ENCODE data around the gene EXOSC9.
A peak's percentile ranks its signal among the peaks of the same experiment; 100 is the strongest.

EXOSC9 gene

DNA sequence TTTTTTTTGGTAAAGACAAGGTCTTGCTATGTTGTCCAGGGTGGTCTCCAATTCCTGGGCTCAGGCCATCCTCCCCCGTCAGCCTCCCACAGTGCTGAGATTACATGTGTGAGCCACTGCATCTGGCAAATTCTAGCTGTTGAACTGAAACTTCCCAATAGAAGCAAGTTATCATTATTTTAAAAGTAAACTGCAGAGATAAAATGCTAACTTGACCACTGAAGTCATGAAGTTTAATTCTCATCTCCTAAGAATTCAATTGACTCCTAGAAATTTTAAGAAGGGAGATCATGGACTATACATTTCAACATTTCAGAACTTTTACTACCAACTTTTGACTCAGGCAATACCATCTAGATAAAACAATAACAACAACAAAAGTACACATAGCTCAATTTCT lies 11.7 kb upstream of the EXOSC9 start:
- no peak for DNase-seq (ENCODE audit: low spot score)

DNA sequence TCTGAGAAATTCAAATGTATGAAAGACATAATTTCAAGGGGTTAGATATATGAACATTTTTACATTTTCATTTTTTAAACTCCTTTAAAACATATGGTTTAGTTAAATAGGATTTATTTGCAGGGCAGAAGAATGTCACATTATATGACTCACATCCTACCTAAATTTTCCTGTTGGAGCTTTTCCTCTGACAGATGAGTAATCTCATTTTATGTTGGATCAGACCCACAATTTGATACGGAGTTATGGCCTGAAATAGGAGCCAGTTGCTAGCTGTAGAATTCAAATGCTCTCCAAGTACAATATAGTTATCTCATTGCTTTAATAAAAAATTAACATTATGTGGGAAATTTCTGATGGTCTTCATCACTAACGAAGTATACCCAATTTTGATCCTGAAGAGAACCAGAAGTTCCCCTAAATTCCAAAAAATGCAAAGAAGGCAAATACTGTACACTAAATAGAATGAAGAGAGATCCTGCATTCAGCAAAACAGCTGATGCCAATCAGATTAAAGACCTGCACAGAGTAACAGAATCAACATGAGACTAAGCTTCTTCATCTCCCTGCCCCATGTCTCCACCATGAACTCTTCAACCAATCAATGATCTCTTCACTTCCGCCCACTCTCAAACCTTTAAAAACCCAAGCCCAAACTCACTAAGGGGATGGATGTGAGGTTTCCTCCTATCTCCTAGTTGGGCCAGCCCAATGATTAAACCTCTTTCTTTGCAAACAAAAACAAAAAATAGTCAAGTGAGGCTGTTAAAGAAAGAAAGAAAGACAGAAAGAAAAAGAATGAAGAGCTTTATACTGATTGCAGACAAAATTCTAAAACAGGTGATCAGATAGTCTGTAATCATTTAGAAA lies 10.9 kb upstream of the EXOSC9 start:
- peak; percentile 44 for DNase-seq (ENCODE audit: low spot score)

GRCh38 chr4:121790976-121791375 lies 10.1 kb upstream of the EXOSC9 start:
- no peak for DNase-seq (ENCODE audit: low spot score)

GRCh38 chr4:121791481-121791880 lies 9.6 kb upstream of the EXOSC9 start:
- DNase-seq (ENCODE audit: low spot score), result peak; percentile 66

GRCh38 chr4:121792966-121793365 lies 8.2 kb upstream of the EXOSC9 start:
- DNase-seq (ENCODE audit: low spot score), result no peak

DNA sequence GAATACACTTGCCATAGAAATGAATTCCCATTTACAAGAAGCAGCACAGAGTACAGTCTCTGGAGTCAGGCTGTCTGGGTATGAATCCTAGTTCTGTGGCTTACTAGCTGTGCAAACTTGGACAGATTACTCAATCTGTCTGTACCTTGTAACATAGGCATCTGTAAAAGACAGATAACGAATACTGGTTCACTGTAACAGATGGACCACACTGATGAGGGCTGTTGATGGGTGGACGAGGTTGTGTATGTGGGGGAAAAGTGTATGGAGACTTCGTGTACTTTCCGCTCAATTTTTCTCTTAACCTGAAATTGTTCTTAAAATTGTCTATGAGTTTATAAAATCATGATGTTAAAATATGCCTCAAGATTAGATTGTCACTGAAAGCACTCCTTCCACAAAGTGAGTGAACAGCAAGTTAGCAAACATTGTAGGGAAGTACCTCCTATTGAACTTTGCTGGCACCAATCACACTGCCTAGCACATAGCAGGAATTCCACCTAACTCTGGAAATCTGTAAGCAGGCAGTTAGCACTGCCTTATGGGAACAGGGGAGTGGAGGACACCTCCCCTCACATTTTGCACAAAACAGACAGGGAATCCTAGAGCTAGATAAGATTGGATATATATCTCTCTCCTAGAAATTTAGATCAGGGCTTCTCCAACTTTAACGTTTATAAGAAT lies 6.5 kb upstream of the EXOSC9 start:
- DNase-seq (ENCODE audit: low spot score), result no peak

- no peak for DNase-seq (ENCODE audit: low spot score)
Observed at GRCh38 chr4:121796283-121796682, 4.8 kb upstream of the EXOSC9 start.

DNA sequence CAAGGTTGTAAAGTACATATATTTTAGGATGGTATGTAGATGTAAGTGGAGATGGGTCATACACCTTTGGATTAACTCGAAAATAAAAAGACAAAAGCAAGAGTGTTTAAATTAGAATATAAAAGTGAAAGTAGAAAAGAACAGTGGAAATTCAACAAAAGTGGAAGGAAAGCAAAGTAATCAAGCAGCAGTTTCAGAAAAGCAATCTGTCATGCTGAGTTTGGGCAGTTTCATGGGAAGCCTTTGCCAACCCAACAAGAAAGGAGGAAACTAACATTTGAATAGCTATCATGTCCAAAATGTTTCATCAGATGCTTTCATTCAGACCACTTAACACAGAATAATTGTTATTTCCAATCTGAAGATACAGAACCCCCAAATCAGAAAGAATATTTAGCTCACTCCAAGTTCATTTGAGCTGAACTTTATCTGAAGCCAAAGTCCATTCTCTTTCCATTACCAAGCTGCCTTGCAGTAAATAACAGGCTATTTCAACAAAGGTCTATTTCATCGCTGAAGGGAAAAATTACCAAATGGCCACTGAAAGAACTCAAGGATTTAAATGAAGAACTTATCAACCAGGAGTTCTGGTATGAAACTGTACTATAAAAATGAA lies 1.8 kb upstream of the EXOSC9 start:
- DNase-seq (ENCODE audit: low spot score), result no peak

DNA sequence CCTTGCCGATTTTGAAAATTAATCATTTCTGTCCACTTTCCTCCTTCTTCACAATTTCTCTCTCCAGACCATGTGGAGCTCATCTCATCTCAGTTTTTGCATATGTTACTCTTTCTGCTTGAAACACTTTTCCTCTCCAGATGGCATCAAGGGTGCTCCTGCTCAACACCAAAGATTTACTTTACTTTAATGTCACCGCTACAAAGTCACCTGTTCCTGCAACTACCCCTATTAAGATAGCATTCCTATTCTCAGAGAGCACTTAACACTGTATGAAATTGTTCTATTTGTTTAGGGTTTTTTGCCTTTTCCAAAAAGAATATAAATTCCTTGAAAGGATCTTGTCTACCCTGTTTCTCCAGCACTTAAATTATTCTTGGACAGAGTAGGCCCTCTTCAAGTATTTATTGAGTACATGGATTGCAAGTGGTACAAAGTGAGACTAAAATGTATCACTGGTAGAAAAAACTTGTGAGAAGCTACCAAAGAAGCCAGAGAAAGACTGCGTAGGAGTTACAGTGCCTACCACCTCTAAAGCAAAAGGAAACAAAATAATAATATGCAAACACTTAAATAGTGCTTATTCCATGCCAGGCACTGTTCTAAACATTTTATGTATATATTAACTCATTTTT lies 1.1 kb upstream of the EXOSC9 start:
- no peak for DNase-seq (ENCODE audit: low spot score)

DNA sequence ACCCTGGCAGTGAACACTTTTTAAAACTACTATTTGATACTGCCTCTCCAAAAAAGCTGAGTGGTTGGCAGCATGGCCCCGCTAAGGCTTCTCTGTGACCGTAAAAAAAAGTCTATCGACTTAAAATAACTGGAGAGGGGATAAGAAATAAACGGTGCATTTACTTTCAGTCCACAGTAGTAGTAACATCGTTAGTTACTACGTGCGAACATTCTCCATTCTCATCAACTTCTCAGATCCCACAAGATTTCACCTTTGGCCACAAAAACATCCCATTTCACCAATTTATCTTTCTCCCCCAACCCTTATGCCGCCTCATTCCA lies 524 bp upstream of the EXOSC9 start:
- DNase-seq (ENCODE audit: low spot score), result no peak

DNA sequence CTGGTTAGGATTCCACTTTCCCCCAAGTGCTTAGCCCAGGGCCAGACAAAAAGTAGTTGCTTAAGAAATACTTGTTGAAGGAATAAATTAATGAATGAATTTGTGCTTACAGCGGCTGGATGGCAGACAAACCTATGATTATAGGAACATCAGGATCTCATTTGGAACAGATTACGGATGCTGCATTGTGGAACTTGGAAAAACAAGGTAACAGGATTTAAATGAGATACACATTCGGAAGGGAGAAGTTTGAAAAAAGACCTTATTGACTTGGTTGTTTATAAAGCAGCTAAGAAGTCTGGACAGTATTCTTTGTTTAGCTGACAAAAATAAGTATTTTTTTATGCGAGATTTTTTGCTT lies 572 bp downstream of the EXOSC9 start:
- no peak for DNase-seq (ENCODE audit: low spot score)

DNA sequence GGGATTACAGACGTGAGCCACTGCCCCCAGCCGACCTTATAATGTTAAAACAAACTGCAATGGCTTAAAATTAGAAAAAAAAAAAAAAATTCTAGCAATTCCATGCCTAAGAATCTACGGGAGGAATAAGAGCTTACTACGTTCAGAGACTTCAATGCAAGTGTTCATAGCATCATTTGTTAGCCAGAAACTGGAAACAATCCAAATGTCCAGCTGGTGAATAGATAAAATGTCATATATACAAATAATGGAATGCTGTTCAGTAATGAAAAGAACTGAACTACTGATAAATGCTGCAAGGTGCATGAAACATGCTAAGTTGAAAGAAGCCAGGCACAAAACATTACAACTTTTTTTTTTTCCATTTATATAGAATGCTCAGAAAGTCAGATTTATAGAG lies 5.3 kb downstream of the EXOSC9 start:
- DNase-seq (ENCODE audit: low spot score), result no peak

- no peak for DNase-seq (ENCODE audit: low spot score)
Observed at GRCh38 chr4:121811122-121811521, 10.0 kb downstream of the EXOSC9 start.

DNA sequence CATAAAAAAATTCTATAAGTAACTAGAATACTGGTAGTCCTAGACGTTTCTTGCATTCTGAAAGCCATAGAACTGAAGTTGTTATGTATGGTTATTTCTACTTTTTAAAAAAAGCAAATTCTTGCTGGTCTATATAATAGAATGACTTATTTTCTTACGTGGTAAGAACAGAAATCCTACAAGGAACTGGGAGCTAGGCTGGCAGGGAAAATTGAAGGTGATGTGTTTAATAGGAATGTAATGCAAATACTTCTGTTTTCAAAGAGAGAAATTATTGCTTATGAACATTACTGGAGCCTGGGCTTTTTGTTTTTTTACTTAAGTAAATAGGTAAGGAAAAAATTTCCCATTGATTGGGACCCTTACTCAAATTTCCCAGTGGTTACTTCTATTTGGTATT lies 13.6 kb downstream of the EXOSC9 start:
- DNase-seq (ENCODE audit: low spot score), result no peak

GRCh38 chr4:121817006-121817405 lies 15.9 kb downstream of the EXOSC9 start:
- DNase-seq (ENCODE audit: low spot score), result no peak

- DNase-seq (ENCODE audit: low spot score), result no peak
Observed at GRCh38 chr4:121817701-121818100, 16.6 kb downstream of the EXOSC9 start.

DNA sequence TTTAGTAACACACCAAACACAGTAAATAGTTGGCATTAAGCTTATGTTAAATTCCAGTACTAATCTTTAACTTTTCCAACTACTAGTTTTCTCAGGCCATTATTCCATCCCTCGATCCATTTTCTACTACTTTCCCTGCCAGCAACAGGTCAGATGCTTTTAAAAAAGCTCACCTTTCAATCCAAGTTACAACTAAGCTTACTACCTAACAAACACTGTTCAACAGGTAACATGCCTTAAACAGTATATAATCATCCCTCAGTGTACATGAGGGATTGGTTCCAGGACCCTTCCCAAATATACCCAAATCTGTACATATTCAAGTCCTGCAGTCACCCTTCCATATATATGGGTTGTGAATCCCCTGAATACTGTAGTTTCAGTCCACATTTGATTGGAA lies 17.1 kb downstream of the EXOSC9 start:
- DNase-seq (ENCODE audit: low spot score), result no peak

- DNase-seq (ENCODE audit: low spot score), result no peak
Observed at GRCh38 chr4:121819216-121819965, 18.3 kb downstream of the EXOSC9 start.

- no peak for DNase-seq (ENCODE audit: low spot score)
Observed at GRCh38 chr4:121822047-121822446, 20.9 kb downstream of the EXOSC9 start.

- peak; percentile 30 for DNase-seq (ENCODE audit: low spot score)
Observed at GRCh38 chr4:121822796-121823504, 21.8 kb downstream of the EXOSC9 start.

DNA sequence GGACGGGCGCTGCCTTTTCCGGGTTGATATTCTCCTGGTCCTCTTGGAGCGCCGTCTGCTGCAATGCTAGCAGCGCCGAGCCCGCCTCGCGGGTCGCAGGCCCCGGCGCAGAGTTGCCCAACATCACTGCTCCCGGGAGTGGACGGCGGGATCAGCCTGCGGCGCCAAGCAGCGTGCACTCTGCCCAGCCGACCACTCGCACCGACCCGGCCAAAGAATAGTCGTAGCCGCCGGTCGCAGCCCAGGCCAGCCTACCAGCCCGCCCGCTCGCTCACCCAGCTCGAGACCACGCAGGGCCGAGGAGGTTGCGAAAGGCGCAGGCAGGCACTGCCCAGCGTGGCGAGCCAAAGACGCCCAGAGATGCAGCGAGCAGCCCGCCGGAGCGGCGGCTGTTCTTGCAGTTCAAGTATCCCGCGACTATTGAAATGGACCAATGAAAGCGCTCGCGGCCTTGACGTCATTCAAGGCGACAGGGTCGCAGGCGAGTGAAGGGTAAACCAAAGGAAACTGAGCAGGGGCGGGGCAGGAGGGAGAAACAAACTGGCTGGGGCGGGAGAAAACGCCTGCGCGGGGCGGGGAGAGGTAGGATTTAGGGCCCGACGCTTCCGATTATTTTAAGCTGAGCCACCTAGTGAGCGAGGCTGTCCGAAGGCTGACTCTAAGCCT lies 22.5 kb downstream of the EXOSC9 start, which contains the start of gene CCNA2:
TSS of gene CCNA2 (minus strand) at position 379 of the 666 bp plus-strand sequence. CDS start at position 124, 255 bp downstream.
- DNase-seq (ENCODE audit: low spot score), result peak; percentile 98

Measured in AG08395 (cell line).